ENCODE measurements around the gene RAB11B. TPM values are rescaled to one million over a fixed set of nuclear protein-coding genes. Genes with fewer than 3 reads are reported as not detected.
A peak's percentile ranks its signal among the peaks of the same experiment; 100 is the strongest.

The RAB11B gene
- total RNA-seq, 1 experiment from 2014 or later, result 140 TPM

GRCh38 chr19:8370176-8371010, 19.8 kb upstream of the RAB11B start:
- ATAC-seq (no peak), DNase-seq (ENCODE audit: low read depth, low spot score) (no peak)
- Histone ChIP-seq H3K36me3 (ENCODE audit: control insufficient read depth in 1 of 2, insufficient read depth in 2 of 2, low read length in 2 of 2) (no peaks in the 10 kb centered on the region; a peak in 2 of 4 replicates), H3K9me2 (ENCODE audit: insufficient read depth) (no peaks in the 10 kb centered on the region), H4K20me1 (ENCODE audit: insufficient read depth) (no peaks in the 10 kb centered on the region), H3K4me1 (ENCODE audit: control insufficient read depth in 1 of 2, insufficient read depth in 2 of 2, low read length in 2 of 2) (peaks cover 20 to 28% of the 10 kb centered on the region in 2 experiments), H2AFZ (ENCODE audit: low read depth, low read length, poor library complexity, severe bottlenecking) (no peak overlapping the region), H3K27ac (ENCODE audit: low read depth, low read length) (no peak overlapping the region), H3K9ac (ENCODE audit: low read length) (no peak overlapping the region), H3K27me3 (ENCODE audit: insufficient read depth, low read length) (no peaks in the 10 kb centered on the region), H3K4me3 (replicated peaks in 1 of 2; ENCODE audit: low read depth in 1 of 2, low read length in 2 of 2) (no peak overlapping the region), H3K4me2 (ENCODE audit: low read length) (no peak overlapping the region), H3K9me3 (ENCODE audit: control insufficient read depth in 1 of 2, insufficient read depth in 1 of 2, low read depth in 1 of 2, low read length in 2 of 2) (no peaks in the 10 kb centered on the region), H3K79me2 (ENCODE audit: insufficient read depth, low read length) (no peaks in the 10 kb centered on the region)
- TF ChIP-seq EZH2phosphoT487 (IDR thresholded peaks at IDR 0.05; ENCODE audit: borderline replicate concordance) (no peak), SIN3A (IDR thresholded peaks at IDR 0.05; ENCODE audit: low read depth) (no peak), SRF (IDR thresholded peaks at IDR 0.05; ENCODE audit: low read depth) (no peak), POLR2AphosphoS5 (IDR thresholded peaks at IDR 0.05; ENCODE audit: low read depth, low read length) (0 out of 2 replicates have a peak, but pooled peaks have one; percentile 50)
- TF ChIP-seq, protein P1, sequence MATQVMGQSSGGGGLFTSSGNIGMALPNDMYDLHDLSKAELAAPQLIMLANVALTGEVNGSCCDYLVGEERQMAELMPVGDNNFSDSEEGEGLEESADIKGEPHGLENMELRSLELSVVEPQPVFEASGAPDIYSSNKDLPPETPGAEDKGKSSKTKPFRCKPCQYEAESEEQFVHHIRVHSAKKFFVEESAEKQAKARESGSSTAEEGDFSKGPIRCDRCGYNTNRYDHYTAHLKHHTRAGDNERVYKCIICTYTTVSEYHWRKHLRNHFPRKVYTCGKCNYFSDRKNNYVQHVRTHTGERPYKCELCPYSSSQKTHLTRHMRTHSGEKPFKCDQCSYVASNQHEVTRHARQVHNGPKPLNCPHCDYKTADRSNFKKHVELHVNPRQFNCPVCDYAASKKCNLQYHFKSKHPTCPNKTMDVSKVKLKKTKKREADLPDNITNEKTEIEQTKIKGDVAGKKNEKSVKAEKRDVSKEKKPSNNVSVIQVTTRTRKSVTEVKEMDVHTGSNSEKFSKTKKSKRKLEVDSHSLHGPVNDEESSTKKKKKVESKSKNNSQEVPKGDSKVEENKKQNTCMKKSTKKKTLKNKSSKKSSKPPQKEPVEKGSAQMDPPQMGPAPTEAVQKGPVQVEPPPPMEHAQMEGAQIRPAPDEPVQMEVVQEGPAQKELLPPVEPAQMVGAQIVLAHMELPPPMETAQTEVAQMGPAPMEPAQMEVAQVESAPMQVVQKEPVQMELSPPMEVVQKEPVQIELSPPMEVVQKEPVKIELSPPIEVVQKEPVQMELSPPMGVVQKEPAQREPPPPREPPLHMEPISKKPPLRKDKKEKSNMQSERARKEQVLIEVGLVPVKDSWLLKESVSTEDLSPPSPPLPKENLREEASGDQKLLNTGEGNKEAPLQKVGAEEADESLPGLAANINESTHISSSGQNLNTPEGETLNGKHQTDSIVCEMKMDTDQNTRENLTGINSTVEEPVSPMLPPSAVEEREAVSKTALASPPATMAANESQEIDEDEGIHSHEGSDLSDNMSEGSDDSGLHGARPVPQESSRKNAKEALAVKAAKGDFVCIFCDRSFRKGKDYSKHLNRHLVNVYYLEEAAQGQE (IDR thresholded peaks at IDR 0.05; ENCODE audit: low read depth), result no peak
- TF ChIP-seq, protein P2, sequence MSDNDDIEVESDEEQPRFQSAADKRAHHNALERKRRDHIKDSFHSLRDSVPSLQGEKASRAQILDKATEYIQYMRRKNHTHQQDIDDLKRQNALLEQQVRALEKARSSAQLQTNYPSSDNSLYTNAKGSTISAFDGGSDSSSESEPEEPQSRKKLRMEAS (IDR thresholded peaks at IDR 0.05), result no peak
- intact Hi-C loops (cut with micrococcal nuclease), result no loop called here
- ChIA-PET CTCF (interaction anchor here (1.2 kb wide), 1 partner anchor 209 kb away, joined by 4 read pairs; no protein-coding TSS in a partner anchor), POLR2A (no interaction called here), RAD21 (ENCODE audit: low non-redundant PET in 1 of 2, low total read pairs in 2 of 2, uncharacterized antibody in 2 of 2, unreplicated experiment in 2 of 2) (no interaction called here)
- no TSS peak for BruUV-seq (replicated peaks)
